HCT116 (cell line): Measurements from ENCODE around the gene ZBTB7B.
A peak's percentile ranks its signal among the peaks of the same experiment; 100 is the strongest.

Source experiments
- CEBPB ChIP-seq: IDR thresholded peaks from 2 replicates; pipeline ENCODE4 v1.6.1; 2012; ENCODE audit warnings: low read depth
- POLR2A ChIP-seq: IDR thresholded peaks from 2 replicates; pipeline ENCODE4 v1.7.0; 2011; ENCODE audit warnings: borderline replicate concordance; ENCODE audit not compliant: insufficient read depth, insufficient read length; ENCODE audit errors: extremely low read depth
- RAD21 ChIP-seq: IDR thresholded peaks from 2 replicates; pipeline ENCODE4 v1.6.1; 2012; ENCODE audit warnings: low read depth, mild to moderate bottlenecking
- TF ChIP-seq, protein P1 (sequence below), 3 experiments: fragments of 200-600 bp in 1 of 3; sonication (generic) in 1 of 3; IDR thresholded peaks in 2 of 3; conservative IDR thresholded peaks in 1 of 3; 2 replicates each; pipeline ENCODE4 v1.5.1; 2012 to 2017; ENCODE audit warnings: low read depth in 2 of 3, low read length in 2 of 3, antibody characterized with exemption in 1 of 3, borderline replicate concordance in 1 of 3, control low read depth in 1 of 3, mild to moderate bottlenecking in 1 of 3, mixed read lengths in 1 of 3, mixed run types in 1 of 3, moderate library complexity in 1 of 3; ENCODE audit not compliant: insufficient read depth in 1 of 3
- TF ChIP-seq, protein P2 (sequence below): IDR thresholded peaks from 2 replicates; pipeline ENCODE4 v1.6.1; 2012

DNA sequence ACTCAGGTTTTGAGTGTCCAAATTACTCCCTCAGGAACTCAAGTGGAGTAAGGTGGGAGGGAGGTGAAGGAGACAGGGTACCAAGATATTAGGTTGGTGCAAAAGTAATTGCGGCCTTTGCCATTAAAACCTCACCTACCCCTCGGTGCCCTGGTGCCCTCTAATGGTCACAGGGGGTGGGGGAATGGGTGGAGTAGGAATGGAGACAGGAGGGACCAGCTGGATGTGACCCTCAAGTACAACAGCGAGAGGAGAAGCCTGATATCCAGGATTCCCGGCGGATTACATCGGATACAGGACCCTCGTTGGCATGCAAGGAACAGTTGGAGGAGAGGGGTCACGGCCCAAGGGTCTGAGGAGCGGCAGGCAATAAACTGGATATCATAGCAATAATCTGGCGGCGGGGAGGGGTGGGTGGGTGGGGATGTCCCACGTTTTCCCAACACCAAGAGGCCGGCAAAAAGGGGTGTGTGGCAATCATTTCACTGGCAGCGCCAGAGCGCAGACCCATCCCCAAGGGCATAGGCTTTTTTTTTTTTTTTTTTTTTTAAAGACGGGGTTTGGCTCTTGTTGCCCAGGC, 4.3 kb upstream of the ZBTB7B start:
- TF ChIP-seq, protein P1, sequence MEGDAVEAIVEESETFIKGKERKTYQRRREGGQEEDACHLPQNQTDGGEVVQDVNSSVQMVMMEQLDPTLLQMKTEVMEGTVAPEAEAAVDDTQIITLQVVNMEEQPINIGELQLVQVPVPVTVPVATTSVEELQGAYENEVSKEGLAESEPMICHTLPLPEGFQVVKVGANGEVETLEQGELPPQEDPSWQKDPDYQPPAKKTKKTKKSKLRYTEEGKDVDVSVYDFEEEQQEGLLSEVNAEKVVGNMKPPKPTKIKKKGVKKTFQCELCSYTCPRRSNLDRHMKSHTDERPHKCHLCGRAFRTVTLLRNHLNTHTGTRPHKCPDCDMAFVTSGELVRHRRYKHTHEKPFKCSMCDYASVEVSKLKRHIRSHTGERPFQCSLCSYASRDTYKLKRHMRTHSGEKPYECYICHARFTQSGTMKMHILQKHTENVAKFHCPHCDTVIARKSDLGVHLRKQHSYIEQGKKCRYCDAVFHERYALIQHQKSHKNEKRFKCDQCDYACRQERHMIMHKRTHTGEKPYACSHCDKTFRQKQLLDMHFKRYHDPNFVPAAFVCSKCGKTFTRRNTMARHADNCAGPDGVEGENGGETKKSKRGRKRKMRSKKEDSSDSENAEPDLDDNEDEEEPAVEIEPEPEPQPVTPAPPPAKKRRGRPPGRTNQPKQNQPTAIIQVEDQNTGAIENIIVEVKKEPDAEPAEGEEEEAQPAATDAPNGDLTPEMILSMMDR (IDR thresholded peaks at IDR 0.05 in 2 of 3, conservative IDR thresholded peaks at IDR 0.05 in 1 of 3; ENCODE audit: borderline replicate concordance in 1 of 3, insufficient read depth in 1 of 3, low read depth in 2 of 3, low read length in 2 of 3), result peak in 2 of 3 experiments; percentile 22 to 29; a peak in 1 of 6 replicates
- TF ChIP-seq POLR2A, result no peak
- TF ChIP-seq CEBPB, result no peak
- TF ChIP-seq RAD21, result no peak
- TF ChIP-seq, protein P2, sequence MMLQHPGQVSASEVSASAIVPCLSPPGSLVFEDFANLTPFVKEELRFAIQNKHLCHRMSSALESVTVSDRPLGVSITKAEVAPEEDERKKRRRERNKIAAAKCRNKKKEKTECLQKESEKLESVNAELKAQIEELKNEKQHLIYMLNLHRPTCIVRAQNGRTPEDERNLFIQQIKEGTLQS, result no peak
